ENCODE measurements around the gene KAZN.

Gene KAZN

GRCh38 chr1:15034656-15035055 lies 436.2 kb downstream of the KAZN start:
- DNase-seq (ENCODE audit: extremely low spot score), result no peak
- ChIA-PET CTCF (no interaction called here), POLR2A (no interaction called here)

DNA sequence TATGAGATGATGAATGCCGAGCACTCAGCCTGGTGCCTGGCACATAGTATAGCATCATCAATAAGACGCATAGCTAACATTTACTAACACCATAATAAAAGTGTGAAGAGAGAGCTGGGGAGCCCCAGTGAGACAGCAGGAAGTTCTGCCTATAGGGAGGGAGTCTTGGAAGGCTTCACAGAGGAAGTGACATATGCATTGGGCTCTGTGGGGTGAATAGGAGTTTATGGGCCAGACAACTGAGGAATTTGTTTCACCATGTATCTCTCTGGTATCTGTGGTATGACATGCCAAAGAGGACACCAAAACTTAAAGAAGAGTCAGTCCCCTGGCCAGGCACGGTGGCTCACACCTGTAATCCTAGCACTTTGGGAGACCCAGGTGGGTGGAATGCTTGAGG lies 436.8 kb downstream of the KAZN start:
- ChIA-PET CTCF (no interaction called here), POLR2A (no interaction called here)
- DNase-seq (ENCODE audit: extremely low spot score), result no peak
- TF ChIP-seq FOXM1 (IDR thresholded peaks at IDR 0.05; ENCODE audit: borderline replicate concordance) (no peak), CTBP1 (IDR thresholded peaks at IDR 0.05; ENCODE audit: borderline replicate concordance) (no peak), ELF4 (IDR thresholded peaks at IDR 0.05) (no peak), FOXA1 (IDR thresholded peaks at IDR 0.05) (no peak), NFRKB (IDR thresholded peaks at IDR 0.05) (no peak), LEF1 (IDR thresholded peaks at IDR 0.05; ENCODE audit: borderline replicate concordance) (no peak), SP1 (IDR thresholded peaks at IDR 0.05) (no peak), FOXK2 (IDR thresholded peaks at IDR 0.05) (no peak), ARNT (IDR thresholded peaks at IDR 0.05) (no peak), L3MBTL2 (conservative IDR thresholded peaks at IDR 0.05) (no peak), ZNF384 (IDR thresholded peaks at IDR 0.05) (no peak)
- TF ChIP-seq, protein P1, sequence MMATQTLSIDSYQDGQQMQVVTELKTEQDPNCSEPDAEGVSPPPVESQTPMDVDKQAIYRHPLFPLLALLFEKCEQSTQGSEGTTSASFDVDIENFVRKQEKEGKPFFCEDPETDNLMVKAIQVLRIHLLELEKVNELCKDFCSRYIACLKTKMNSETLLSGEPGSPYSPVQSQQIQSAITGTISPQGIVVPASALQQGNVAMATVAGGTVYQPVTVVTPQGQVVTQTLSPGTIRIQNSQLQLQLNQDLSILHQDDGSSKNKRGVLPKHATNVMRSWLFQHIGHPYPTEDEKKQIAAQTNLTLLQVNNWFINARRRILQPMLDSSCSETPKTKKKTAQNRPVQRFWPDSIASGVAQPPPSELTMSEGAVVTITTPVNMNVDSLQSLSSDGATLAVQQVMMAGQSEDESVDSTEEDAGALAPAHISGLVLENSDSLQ (IDR thresholded peaks at IDR 0.05), result no peak

More at GRCh38 chr1:15034656-15035055, 436.2 kb downstream of the KAZN start:
- TF ChIP-seq SP1 (IDR thresholded peaks at IDR 0.05) (no peak), ELF4 (IDR thresholded peaks at IDR 0.05) (no peak), CTBP1 (IDR thresholded peaks at IDR 0.05; ENCODE audit: borderline replicate concordance) (no peak), NFRKB (IDR thresholded peaks at IDR 0.05) (no peak), FOXA1 (IDR thresholded peaks at IDR 0.05) (no peak), ARNT (IDR thresholded peaks at IDR 0.05) (no peak), TARDBP (IDR thresholded peaks at IDR 0.05) (no peak), FOXK2 (IDR thresholded peaks at IDR 0.05) (no peak), L3MBTL2 (conservative IDR thresholded peaks at IDR 0.05) (no peak), SUZ12 (IDR thresholded peaks at IDR 0.05) (no peak), ZNF384 (IDR thresholded peaks at IDR 0.05) (no peak), HDGF (IDR thresholded peaks at IDR 0.05; ENCODE audit: borderline replicate concordance) (no peak), FOXM1 (IDR thresholded peaks at IDR 0.05; ENCODE audit: borderline replicate concordance) (no peak), LEF1 (IDR thresholded peaks at IDR 0.05; ENCODE audit: borderline replicate concordance) (no peak), BHLHE40 (IDR thresholded peaks at IDR 0.05; ENCODE audit: borderline replicate concordance) (no peak)
- TF ChIP-seq, protein P1 (IDR thresholded peaks at IDR 0.05), result no peak

DNA sequence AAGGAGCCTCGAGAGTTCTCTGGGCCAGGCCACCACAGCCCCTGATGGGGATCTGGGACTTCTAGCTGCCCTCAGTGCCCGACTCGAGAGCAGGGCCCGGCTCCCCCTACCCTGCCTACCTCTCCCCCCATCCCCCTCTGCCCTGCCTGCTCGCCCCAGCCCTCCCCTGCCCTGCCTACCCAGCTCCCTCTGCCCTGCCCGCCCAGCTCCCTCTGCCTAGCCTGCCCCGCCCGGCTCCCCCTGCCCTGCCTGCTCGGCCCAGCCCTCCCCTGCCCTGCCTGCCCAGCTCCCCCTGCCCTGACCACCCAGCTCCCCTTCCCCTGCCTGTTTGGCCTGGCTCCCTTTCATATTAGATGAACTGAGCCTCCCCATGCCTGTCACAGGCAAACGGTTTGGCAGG lies 437.6 kb downstream of the KAZN start:
- POLR2A ChIA-PET, result no interaction called here
- DNase-seq (ENCODE audit: extremely low spot score), result no peak
- TF ChIP-seq FOXK2 (IDR thresholded peaks at IDR 0.05) (no peak), SUZ12 (IDR thresholded peaks at IDR 0.05) (no peak), FOXM1 (IDR thresholded peaks at IDR 0.05; ENCODE audit: borderline replicate concordance) (no peak), TARDBP (IDR thresholded peaks at IDR 0.05) (no peak), NFRKB (IDR thresholded peaks at IDR 0.05) (no peak), BHLHE40 (IDR thresholded peaks at IDR 0.05; ENCODE audit: borderline replicate concordance) (no peak), LEF1 (IDR thresholded peaks at IDR 0.05; ENCODE audit: borderline replicate concordance) (no peak), CTBP1 (IDR thresholded peaks at IDR 0.05; ENCODE audit: borderline replicate concordance) (no peak), L3MBTL2 (conservative IDR thresholded peaks at IDR 0.05) (no peak), ZNF384 (IDR thresholded peaks at IDR 0.05) (no peak), ARNT (IDR thresholded peaks at IDR 0.05) (no peak), HDGF (IDR thresholded peaks at IDR 0.05; ENCODE audit: borderline replicate concordance) (no peak), ELF4 (IDR thresholded peaks at IDR 0.05) (no peak), FOXA1 (IDR thresholded peaks at IDR 0.05) (no peak), SP1 (IDR thresholded peaks at IDR 0.05) (no peak)
- TF ChIP-seq, protein P1 (IDR thresholded peaks at IDR 0.05), result no peak
- CTCF ChIA-PET, result interaction anchor here (1.2 kb wide), 1 partner anchor 11 kb away, joined by 3 read pairs; no protein-coding TSS in a partner anchor

DNA sequence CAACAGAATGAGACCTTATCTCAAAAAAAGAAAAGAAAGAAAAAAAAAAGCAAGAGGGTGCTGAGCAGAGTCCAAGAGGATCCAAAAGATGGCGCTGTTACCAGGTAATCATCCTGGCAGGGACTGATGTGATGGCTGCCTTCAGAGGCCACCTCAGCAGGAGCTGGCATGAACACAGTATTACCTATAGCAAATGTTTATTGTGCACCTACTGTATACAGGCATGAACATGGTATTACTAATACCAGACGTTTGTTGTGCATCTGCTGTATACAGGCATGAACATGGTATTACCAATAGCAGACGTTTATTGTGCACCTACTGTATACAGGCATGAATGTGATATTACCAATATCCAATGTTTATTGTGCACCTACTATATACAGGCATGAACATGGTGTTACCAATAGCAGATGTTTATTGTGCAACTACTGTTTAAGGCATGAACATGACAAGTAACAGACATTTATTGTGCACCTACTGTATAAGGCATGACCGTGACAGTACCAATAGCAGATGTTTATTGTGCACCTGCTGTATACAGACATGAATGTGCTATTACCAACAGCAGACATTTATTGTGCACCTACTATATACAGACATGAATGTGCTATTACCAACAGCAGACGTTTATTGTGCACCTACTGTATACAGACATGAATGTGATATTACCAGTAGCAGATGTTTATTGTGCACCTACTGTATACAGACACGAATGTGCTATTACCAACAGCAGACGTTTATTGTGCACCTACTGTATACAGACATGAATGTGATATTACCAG lies 439.9 kb downstream of the KAZN start:
- TF ChIP-seq ZNF384 (IDR thresholded peaks at IDR 0.05) (peak; percentile 87), BHLHE40 (IDR thresholded peaks at IDR 0.05; ENCODE audit: borderline replicate concordance) (no peak)
- CTCF ChIA-PET, result interaction anchor here (0.6 to 1.0 kb wide), 5 partner anchors 12 to 430 kb away, joined by 3 to 5 read pairs (median 3); no protein-coding TSS in a partner anchor
- DNase-seq (ENCODE audit: extremely low spot score), result peak; percentile 62
- POLR2A ChIA-PET, result no interaction called here

GRCh38 chr1:15039017-15039648 lies 440.6 kb downstream of the KAZN start:
- ChIA-PET POLR2A (no interaction called here), CTCF (no interaction called here)
- no peak for TF ChIP-seq ELF4 (IDR thresholded peaks at IDR 0.05)
- no peak for TF ChIP-seq ARNT (IDR thresholded peaks at IDR 0.05)
- no peak for TF ChIP-seq L3MBTL2 (conservative IDR thresholded peaks at IDR 0.05)
- no peak for TF ChIP-seq FOXM1 (IDR thresholded peaks at IDR 0.05; ENCODE audit: borderline replicate concordance)
- TF ChIP-seq, protein P1 (IDR thresholded peaks at IDR 0.05), result no peak
- TF ChIP-seq CTBP1 (IDR thresholded peaks at IDR 0.05; ENCODE audit: borderline replicate concordance), result no peak
- no peak for TF ChIP-seq BHLHE40 (IDR thresholded peaks at IDR 0.05; ENCODE audit: borderline replicate concordance)
- no peak for TF ChIP-seq NFRKB (IDR thresholded peaks at IDR 0.05)
- DNase-seq (ENCODE audit: extremely low spot score), result no peak

Data from HEK293T (cell line).